A673 (cell line): Measurements from ENCODE around the gene HLA-B. TPM values are rescaled to one million over a fixed set of nuclear protein-coding genes. Genes with fewer than 3 reads are reported as not detected.
"Not testable (repeated sequence)": the region's sequence is repeated elsewhere in the genome, so short reads cannot be mapped to it uniquely, and the experiment has no call there.

Experiments used
- Bru-seq: library from RNA; stranded (reverse); fragments of 400-500 nt; gene quantifications from one replicate; lab custom pipeline; 2021; lab: Mats Ljungman, UMichigan
- BruChase-seq, 2 experiments: library from RNA; stranded (reverse); fragments of 400-500 nt; gene quantifications; one replicate each; lab custom pipeline; 2021; lab: Mats Ljungman, UMichigan
- BruUV-seq: library from RNA; stranded (reverse); fragments of 400-500 nt; replicated peaks from 2 replicates; lab custom pipeline; 2021; lab: Mats Ljungman, UMichigan
- CTCF ChIA-PET: fragments of 300-600 bp; sonication (Branson Sonifier 250); formaldehyde crosslinking; loops from one replicate; lab custom pipeline; 2022; ENCODE audit warnings: antibody characterized with exemption; lab: Charles Lee
- POLR2A ChIA-PET: fragments of 300-600 bp; sonication (Branson Sonifier 250); formaldehyde crosslinking; loops from one replicate; lab custom pipeline; 2022; ENCODE audit warnings: antibody characterized with exemption; ENCODE audit not compliant: low non-redundant PET; lab: Charles Lee
- DNase-seq: peaks from one replicate; pipeline ENCODE4 v3.0.0-alpha.2; 2015; ENCODE audit warnings: low spot score
- H3K27ac ChIP-seq: fragments of 200-600 bp; sonication (generic); 2 replicates; pipeline ENCODE4 v1.5.1; 2016; ENCODE audit warnings: mixed run types, low read depth, mild to moderate bottlenecking, mixed read lengths, antibody characterized with exemption, low read length; ENCODE audit not compliant: poor library complexity, severe bottlenecking
- H3K27me3 ChIP-seq: fragments of 200-600 bp; sonication (generic); replicated peaks from 2 replicates; pipeline ENCODE4 v1.6.1; 2017; ENCODE audit warnings: mixed run types, low read depth, mild to moderate bottlenecking, mixed read lengths, antibody characterized with exemption, low read length; ENCODE audit not compliant: insufficient read depth, poor library complexity
- H3K36me3 ChIP-seq: fragments of 200-600 bp; sonication (generic); 2 replicates; pipeline ENCODE4 v1.6.1; 2016; ENCODE audit warnings: mixed run types, mild to moderate bottlenecking, mixed read lengths, antibody characterized with exemption, low read length; ENCODE audit not compliant: insufficient read depth, poor library complexity, severe bottlenecking
- H3K4me1 ChIP-seq: fragments of 200-600 bp; sonication (generic); 2 replicates; pipeline ENCODE4 v1.6.1; 2017; ENCODE audit warnings: mixed run types, mild to moderate bottlenecking, mixed read lengths, antibody characterized with exemption, low read length; ENCODE audit not compliant: insufficient read depth, poor library complexity, severe bottlenecking
- H3K4me3 ChIP-seq: fragments of 200-600 bp; sonication (generic); 2 replicates; pipeline ENCODE4 v1.5.1; 2016; ENCODE audit warnings: low read depth, mixed run types, mild to moderate bottlenecking, mixed read lengths, low read length; ENCODE audit not compliant: poor library complexity, severe bottlenecking
- H3K9me3 ChIP-seq: fragments of 200-600 bp; sonication (generic); 2 replicates; pipeline ENCODE4 v1.6.1; 2016; ENCODE audit warnings: mixed run types, low read depth, mild to moderate bottlenecking, mixed read lengths, antibody characterized with exemption, low read length; ENCODE audit not compliant: poor library complexity, severe bottlenecking
- CTCF ChIP-seq: fragments of 300-800, 200-600 bp; sonication (generic); conservative IDR thresholded peaks from 2 replicates; pipeline ENCODE4 v1.5.1; 2017; ENCODE audit warnings: low read depth, mild to moderate bottlenecking, antibody characterized with exemption, low read length, moderate library complexity, mixed read lengths
- EZH2 ChIP-seq: fragments of 200-600 bp; sonication (generic); IDR thresholded peaks from 2 replicates; pipeline ENCODE4 v1.6.1; 2017; ENCODE audit warnings: borderline replicate concordance, low read depth, mild to moderate bottlenecking, mixed read lengths, antibody characterized with exemption, low read length; ENCODE audit not compliant: poor library complexity, severe bottlenecking
- intact Hi-C: fragments of 100-400 bp; cut with micrococcal nuclease; formaldehyde crosslinking; loops from one replicate; pipeline ENCODE4 v1.10.0; 2022; ENCODE audit not compliant: unreplicated experiment
- long read RNA-seq: library from polyadenylated mRNA; stranded (forward); transcript quantifications from one replicate; pipeline ENCODE4 v2.0.0, GENCODE V29; 2022
- total RNA-seq: library from RNA; stranded (reverse); gene quantifications from 2 replicates; pipeline ENCODE4 v1.2.3, GENCODE V29; 2021

HLA-B gene
- total RNA-seq (27.3 and 29.9 TPM in 2 replicates), Bru-seq, nascent RNA (percentile 16 among the genes with signal in this experiment), BruChase-seq, experiment 1, labeled RNA remaining after a 2-hour chase (percentile 11 among the genes with signal in this experiment), BruChase-seq, experiment 2, labeled RNA remaining after a 6-hour chase (percentile 26 among the genes with signal in this experiment)
- long read RNA-seq, transcript HLA-B-249 (8 exons, 1,547 nt), result major isoform, 26 of 29 reads
- long read RNA-seq, partial matches to known transcripts, result 3 of 29 reads
- long read RNA-seq, other reads (novel, unspliced or antisense), result 0 of 29 reads

DNA sequence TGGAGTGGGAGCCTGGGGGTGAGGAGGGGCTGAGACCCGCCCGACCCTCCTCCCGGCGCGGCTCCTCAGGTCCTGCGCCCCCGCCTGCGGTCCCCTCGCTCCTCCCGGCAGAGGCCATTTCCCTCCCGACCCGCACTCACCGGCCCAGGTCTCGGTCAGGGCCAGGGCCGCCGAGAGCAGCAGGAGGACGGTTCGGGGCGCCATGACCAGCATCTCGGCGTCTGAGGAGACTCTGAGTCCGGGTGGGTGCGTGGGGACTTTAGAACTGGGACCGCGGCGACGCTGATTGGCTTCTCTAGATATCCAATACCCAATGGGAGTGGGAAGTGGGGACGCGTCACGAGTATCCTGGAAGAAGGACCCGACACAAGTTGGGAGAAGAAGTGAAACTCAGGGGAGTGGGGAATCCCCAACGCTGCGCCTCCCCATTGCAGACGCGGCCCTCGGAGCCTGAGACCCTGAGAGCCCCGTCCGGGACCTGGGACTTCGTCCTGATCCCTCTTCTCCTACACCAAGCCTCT, at the start of gene HLA-B:
Gene HLA-B (minus strand): TSS at position 234 of the 521 bp plus-strand sequence. CDS start 21 bp downstream, at position 213.
- peak within 1 kb of the TSS; percentile 32 for H3K27ac ChIP-seq
- DNase-seq, result peak; percentile 91
- BruUV-seq, result no TSS peak
- H3K27me3 ChIP-seq, result peaks cover 56% of the 10 kb centered on the region
- no peaks in the 10 kb centered on the region for H3K9me3 ChIP-seq
- H3K4me1 ChIP-seq, result peaks cover 6% of the 10 kb centered on the region
- no peaks in the 10 kb centered on the region for H3K36me3 ChIP-seq
- no peak for TF ChIP-seq CTCF
- TF ChIP-seq EZH2, result no peak
- intact Hi-C loops, result no loop called here
- peak within 1 kb of the TSS; percentile 72 for H3K4me3 ChIP-seq
- POLR2A ChIA-PET, result no interaction called here
- CTCF ChIA-PET, result no interaction called here

GRCh38 chr6:31405996-31406395, 49.0 kb upstream of the HLA-B start:
- no peaks in the 10 kb centered on the region for H3K27me3 ChIP-seq
- H3K9me3 ChIP-seq, result no peaks in the 10 kb centered on the region
- peaks cover 6% of the 10 kb centered on the region for H3K36me3 ChIP-seq
- intact Hi-C loops, result no loop called here
- no peak for DNase-seq
- no peak for TF ChIP-seq EZH2
- TF ChIP-seq CTCF, result no peak
- H3K4me3 ChIP-seq, result no peak overlapping the region
- no peak overlapping the region for H3K27ac ChIP-seq
- ChIA-PET CTCF (no interaction called here), POLR2A (no interaction called here)
- H3K4me1 ChIP-seq, result peaks cover 20% of the 10 kb centered on the region
- BruUV-seq, result no TSS peak

- POLR2A ChIA-PET, result interaction anchor here (0.7 kb wide), 1 partner anchor 12 kb away, joined by 6 read pairs; no protein-coding TSS in a partner anchor
- intact Hi-C loops, result loop anchor here (5.0 kb wide), 1 partner anchor 88 kb away; no protein-coding TSS in a partner anchor
- peak overlapping the region; percentile 76 for H3K27ac ChIP-seq
- peak overlapping the region; percentile 73 for H3K4me3 ChIP-seq
- DNase-seq, H3K9me3 ChIP-seq, CTCF ChIA-PET, BruUV-seq, H3K27me3 ChIP-seq, H3K36me3 ChIP-seq: not testable (repeated sequence)
- H3K4me1 ChIP-seq, result peaks cover 22% of the 10 kb centered on the region
Measured at GRCh38 chr6:31404061-31404364, 47.0 kb upstream of the HLA-B start.
